CD4-positive, alpha-beta T cell treated with Interleukin-6 at 100 ng/mL for 8 hours (primary cell): ENCODE results near the gene ARRDC1.
A peak's percentile ranks its signal among the peaks of the same experiment; 100 is the strongest.
"Not testable (repeated sequence)": the region's sequence is repeated elsewhere in the genome, so short reads cannot be mapped to it uniquely, and the experiment has no call there.

Source experiments
- DNase-seq: peaks from one replicate; pipeline ENCODE4 v3.0.0-alpha.2; 2020; ENCODE audit warnings: mixed read lengths, low spot score

Gene ARRDC1

GRCh38 chr9:137613738-137614523 lies 8.4 kb downstream of the ARRDC1 start:
- no peak for DNase-seq

DNA sequence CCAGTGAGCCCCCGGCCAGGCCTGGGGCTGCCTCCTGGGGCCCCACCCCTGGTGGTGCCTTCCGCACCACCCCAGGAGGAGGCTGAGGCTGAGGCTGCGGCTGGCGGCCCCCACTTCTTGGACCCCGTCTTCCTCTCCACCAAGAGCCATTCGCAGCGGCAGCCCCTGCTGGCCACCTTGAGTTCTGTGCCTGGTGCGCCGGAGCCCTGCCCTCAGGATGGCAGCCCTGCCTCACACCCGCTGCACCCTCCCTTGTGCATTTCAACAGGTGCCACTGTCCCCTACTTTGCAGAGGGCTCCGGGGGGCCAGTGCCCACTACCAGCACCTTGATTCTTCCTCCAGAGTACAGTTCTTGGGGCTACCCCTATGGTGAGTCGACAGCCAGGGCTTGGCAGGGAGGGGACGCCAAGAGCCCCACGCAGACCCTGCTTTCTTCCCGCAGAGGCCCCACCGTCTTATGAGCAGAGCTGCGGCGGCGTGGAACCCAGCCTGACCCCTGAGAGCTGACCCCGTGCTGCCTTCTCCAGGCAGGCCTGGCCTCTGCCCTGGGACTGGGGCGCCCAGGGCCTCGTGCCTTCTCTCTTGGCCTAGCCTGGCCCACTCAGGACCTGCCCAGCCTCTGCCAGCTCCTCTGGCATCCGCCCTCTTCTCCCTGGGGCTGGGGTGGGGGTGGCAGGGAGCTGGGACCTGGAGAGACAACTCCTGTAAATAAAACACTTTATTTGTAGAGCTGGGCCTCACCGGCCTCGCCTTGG lies 9.3 kb downstream of the ARRDC1 start:
- no peak for DNase-seq

DNA sequence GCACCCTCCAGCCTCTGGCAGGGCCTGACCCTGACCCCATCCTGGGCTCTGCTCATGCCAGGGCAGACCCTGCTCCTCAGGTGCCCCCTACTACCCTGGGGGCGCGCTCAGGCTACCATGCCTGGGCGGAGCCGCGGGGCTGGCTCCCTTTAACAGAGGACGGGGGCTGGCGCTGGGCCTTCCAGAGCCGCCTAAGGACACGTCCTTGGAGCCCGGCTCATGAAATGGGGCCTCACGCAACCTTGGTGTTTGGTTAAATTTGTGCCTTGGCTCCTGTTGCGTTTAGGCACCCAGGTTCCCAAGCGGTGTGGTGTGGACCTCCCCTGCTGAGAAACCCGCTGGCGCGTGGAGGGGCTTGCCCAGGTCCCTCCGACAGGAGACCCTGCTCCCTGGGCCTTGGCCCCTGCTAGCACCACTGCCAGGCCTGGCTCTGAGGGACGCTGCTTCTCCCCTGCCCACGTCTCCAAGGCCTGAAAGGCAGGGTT lies 9.9 kb downstream of the ARRDC1 start:
- no peak for DNase-seq

DNA sequence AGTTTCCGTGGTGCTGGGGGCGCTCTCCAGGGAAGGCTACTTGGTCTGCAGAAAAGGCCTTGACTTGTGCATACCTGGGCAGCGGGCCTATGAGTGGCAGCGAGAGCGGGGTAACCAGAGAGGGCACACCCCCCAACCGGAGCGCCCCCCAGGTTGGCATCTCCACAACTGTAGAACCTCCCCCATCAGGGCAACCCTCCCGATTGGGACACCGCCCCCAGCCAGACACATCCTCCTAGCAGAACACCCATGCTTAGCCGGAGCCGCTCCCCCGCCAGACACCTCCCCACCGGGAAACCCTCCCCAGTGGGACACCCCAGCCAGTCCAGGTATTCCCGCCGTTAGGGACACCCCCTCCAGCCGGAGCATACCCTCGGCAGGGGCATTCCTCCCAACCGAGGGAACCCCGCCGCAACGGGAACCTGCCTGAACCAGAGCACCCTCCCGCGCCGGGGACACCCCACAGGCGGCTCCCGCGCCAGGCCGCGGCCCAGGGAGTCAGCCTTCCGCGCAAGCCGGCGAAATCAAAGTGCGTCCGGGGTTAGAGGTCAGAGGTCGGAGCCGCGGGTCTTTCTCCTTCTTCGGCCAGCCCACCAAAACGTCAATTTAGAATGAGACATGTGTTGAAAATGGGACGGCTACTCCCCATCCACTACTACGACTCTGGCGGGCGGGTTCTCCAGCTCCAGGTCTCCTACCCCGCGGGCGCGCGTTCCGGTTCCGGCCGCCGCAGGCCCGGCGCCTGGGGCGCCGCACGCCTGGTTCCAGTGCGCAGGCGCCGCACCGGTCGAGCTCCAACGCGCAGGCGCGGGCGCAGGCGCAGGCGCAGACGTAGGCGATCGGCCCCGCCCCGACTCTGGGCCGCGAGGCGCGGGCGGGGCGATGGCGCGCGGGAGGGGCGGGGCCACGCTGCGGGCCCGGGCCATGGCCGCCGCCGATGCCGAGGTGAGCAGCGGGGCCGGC lies 12.9 kb downstream of the ARRDC1 start, which contains the start of gene EHMT1:
Gene EHMT1, plus strand, starts transcription at position 901 of the 963 bp plus-strand sequence. Its CDS starts 24 bp downstream, at position 925.
- peak; percentile 84 for DNase-seq

- DNase-seq, result no peak
Measured at GRCh38 chr9:137619240-137620047, 14.0 kb downstream of the ARRDC1 start.

DNA sequence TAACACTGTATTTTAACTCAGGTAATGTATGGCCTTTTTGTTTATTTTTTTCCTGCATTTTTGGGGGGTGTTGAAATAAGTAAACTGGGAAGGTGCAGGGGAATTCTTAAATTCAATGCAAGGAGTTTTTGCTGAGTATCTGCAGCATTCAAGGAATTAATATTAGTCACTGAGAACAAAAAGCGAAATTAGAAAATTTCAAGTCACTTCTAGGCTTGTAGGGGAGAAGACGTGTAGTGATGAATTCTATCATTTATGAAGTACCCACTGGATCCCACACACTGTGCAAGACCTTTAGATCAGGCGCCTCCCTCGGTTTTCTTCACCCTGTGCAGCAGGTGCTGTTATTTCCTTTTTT lies 14.5 kb downstream of the ARRDC1 start:
- no peak for DNase-seq

- no peak for DNase-seq
Measured at GRCh38 chr9:137620581-137620980, 15.1 kb downstream of the ARRDC1 start.

DNA sequence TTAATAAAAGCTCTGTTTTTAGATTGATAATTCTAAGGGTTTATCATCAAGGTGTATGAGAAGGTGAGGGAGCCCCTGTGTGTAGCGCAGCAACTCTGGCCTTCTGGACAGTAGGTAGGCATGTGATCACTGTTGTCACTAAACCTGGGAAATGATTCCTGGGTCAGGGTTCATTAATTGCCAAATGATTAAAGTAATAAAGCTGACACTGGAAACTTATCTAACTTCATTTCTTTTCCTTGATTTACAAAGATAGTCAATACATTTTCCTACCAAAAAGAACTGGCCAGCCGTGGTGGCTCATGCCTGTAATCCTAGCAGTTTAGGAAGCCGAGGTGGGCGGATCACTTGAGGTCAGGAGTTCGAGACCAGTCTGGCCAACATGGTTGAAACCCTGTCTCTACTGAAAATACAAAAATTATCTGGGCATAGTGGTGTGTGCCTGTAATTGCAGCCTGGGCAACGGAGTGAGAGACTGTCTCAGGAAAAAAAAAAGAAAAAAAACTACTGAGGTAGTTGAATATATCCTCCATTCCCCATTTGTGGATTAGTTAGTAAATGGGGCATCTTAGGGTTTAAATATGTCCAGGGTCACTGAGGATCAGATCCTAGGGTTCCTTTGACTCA lies 15.8 kb downstream of the ARRDC1 start:
- DNase-seq, result no peak

- DNase-seq, result not testable (repeated sequence)
Measured at GRCh38 chr9:137622211-137622610, 16.7 kb downstream of the ARRDC1 start.

GRCh38 chr9:137626464-137626863 lies 21.0 kb downstream of the ARRDC1 start:
- no peak for DNase-seq

DNA sequence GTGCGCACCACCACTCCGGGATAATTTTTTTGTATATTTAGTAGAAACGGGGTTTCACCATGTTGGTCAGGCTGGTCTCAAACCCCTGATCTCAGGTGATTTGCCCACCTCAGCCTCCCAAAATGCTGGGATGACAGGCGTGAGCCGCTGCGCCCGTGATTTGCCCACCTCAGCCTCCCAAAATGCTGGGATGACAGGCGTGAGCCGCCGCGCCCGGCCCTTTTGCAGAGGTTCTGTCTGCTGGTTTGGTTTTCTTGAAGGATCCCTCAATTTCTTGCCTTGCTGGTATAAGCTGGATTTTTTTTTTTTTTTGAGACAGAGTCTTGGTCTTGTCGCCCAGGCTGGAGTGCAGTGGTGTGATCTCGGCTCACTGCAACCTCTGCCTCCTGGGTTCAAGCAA lies 21.9 kb downstream of the ARRDC1 start:
- not testable (repeated sequence) for DNase-seq

GRCh38 chr9:137630126-137630525 lies 24.6 kb downstream of the ARRDC1 start:
- DNase-seq, result no peak

- DNase-seq, result no peak
Measured at GRCh38 chr9:137630679-137631078, 25.2 kb downstream of the ARRDC1 start.

GRCh38 chr9:137631345-137632229 lies 26.1 kb downstream of the ARRDC1 start:
- DNase-seq, result no peak

DNA sequence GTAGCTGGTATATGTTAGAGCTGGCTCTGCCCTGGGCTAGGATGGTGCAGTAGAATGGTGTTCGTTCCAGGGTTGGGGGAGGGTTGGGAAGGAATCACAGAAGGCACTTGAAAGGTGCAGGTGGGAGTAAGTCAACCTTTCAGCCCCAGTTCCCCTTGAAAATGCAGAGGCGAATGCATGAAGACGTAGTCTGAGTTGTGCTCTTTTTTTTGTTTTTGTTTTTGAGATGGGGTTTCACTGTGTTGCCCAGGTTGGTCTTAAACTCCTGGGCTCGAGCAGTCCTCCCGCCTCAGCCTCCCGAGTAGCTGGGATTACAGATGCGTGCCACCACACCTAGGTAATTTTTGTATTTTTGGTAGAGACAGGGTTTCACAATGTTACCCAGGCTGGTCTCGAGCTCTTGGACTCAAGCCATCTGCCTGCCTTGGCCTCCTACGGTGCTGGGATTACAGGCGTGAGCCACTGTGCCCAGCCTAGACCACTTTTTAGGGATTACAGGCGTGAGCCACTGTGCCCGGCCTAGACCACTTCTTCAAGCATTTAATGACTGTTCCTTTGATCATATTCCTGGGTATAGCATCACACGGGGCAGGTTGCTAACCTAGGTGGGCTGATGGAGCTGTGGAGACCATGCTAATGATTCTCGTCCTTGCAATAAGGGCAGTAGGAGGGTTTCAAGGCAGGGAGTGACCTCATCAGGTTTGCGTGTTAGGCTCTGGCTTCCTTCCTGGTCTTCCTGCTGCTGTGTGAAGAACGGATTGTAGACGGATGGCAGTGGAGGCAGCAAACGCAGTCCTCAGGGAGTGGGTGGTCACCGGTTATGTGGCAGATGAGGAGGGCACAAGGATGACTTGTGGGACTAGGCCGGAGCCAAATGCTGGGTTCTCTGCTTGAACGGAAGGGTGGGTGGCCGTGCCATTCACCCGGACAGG lies 27.0 kb downstream of the ARRDC1 start:
- no peak for DNase-seq

DNA sequence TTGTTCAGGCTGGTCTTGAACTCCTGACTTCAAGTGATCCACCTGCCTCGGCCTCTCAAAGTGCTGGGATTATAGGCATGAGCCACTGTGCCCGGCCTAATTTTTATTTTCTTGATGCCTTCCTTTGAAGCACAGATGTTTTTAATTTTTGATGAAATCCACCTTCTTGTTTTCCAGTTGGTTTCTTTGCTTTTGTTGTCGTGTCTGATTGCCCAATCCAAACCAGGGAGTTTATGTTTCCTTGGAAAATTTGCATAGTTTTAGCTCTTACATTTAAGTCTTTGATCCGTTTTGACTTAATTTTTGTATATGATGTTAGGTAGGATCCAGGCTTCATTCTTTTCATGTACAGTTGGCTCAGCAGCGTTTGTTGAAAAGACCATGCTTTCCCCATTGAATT lies 28.5 kb downstream of the ARRDC1 start:
- no peak for DNase-seq

DNA sequence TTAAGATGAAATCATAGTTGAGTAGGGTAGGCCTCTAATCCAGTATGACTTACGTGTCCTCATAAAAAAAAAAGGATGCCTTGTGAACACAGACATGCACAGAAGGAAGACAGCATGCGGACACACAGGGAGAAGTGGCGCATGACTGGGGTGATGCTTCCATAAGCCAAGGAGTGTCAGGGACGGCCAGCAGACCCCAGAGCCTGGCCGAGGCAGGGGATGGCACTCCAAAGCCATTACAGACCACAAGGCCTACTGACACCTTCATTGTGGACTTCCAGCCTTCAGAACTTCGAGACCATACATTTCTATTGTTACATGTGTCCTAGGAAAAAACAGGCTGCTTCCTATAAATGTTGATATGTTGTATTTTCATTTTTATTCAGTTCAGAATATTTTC lies 33.2 kb downstream of the ARRDC1 start:
- no peak for DNase-seq

- DNase-seq, result no peak
Measured at GRCh38 chr9:137639303-137640051, 34.0 kb downstream of the ARRDC1 start.
